ENCODE results near the gene C1QTNF6. TPM values are rescaled to one million over a fixed set of nuclear protein-coding genes. Genes with fewer than 3 reads are reported as not detected.
"Not testable (repeated sequence)": the region's sequence is repeated elsewhere in the genome, so short reads cannot be mapped to it uniquely, and the experiment has no call there.

The C1QTNF6 gene
- total RNA-seq = 1 to 10 TPM; 7.6 to 8.3 TPM

DNA sequence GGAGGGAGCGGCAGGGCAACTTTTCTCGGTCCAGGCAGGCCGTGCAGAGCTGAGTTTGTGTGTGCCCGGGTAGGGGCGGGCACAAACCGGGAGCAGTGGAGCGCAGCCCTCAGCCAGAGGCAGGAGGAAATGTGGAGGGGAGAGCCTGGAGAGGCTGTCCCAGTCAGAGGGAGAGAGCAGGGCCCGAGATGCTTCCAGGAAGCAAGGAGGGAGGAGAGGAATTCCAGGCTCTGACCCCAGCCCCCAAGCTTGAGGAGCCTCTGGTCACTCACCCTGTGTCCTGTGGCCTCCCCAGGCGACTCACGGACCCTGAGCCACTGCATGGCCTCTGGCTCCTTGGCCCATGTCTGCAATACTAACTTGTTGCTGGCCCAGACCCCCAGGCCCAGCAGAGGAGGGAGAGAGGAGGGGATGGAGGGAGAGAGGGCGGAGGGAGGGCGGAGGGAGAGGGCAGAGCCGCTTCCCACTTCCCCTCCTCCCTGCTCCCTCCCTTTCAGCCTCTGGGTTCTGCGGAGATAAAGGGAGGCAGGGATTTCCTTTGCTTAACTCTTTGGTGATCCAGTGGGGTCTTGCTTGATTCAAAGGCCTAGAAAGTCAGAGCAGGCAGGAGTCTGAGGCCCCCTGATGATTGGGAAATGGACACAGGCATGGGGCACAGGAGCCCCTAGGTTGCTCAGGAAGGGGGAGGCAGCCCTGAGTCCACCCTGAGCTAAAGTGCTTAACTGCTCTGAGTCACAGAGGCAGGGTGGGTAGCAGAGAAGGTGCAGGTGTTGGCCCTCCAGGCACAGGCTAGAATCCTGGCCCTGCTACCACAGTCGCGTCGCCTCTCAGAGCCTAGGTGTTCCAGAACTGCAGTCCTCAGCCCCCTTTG, at the start of gene C1QTNF6:
Gene C1QTNF6, minus strand, starts transcription at position 357 of the 871 bp plus-strand sequence. Its CDS starts 34 bp downstream, at position 323.
- DNase-seq = no peak
- H3K4me3 Mint-ChIP-seq = peak within 1 kb of the TSS; percentile 34
- peaks cover 2% of the 10 kb centered on the region for H3K9me3 Mint-ChIP-seq
- peaks cover 16% of the 10 kb centered on the region for H3K36me3 Mint-ChIP-seq (ENCODE audit: low read depth)
- H3K27me3 Mint-ChIP-seq = no peaks in the 10 kb centered on the region
- ChIA-PET POLR2A (interaction anchor here (0.6 kb wide), 1 partner anchor 82 kb away, joined by 6 read pairs; no protein-coding TSS in a partner anchor), CTCF (interaction anchor here (1.2 to 1.7 kb wide), 2 partner anchors 16 to 22 kb away, joined by 3 to 5 read pairs; no protein-coding TSS in a partner anchor)
- H3K4me1 Mint-ChIP-seq = peaks cover 62% of the 10 kb centered on the region
- peak within 1 kb of the TSS; percentile 31 for H3K27ac Mint-ChIP-seq

DNA sequence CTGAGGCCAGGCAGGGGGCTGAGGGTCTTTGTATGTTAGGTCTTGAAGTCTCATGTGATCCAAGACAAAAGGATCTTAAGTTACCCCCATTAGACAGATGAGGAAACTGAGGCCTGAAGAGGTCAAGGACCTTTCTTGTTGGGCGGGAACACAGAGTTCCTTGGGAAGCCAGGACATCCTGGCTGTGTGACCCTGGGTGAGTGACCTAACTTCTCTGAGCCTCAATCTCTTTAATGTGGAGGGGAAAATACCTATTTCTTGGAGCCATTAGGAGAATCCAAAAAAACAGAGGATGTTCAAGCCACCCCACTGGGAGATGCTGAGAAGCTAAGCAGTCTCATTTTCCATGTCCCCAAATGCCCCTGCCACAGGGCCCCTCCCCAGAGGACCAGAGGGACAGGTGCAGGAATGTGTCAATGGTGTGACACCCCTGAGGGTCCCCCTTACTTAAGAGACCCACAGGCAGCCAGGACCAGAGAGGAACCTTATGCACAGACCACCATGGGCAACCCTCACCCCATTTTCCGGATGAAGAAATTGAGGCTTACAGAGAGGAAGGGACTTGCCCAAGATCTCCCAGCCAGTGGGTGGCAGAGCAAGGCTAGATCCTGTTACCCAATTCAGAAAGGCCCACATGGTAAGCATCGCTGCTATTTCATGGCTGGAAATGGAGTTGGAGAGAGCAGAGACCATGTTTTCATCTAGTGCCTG, 48.0 kb upstream of the C1QTNF6 start:
- Mint-ChIP-seq H3K9me3 (no peaks in the 10 kb centered on the region), H3K4me3 (peak overlapping the region; percentile 63), H3K27me3 (no peaks in the 10 kb centered on the region), H3K27ac (peak overlapping the region; percentile 99), H3K4me1 (peaks cover 98% of the 10 kb centered on the region), H3K36me3 (ENCODE audit: low read depth) (peaks cover 93% of the 10 kb centered on the region)
- POLR2A ChIA-PET = no interaction called here
- CTCF ChIA-PET = no interaction called here
- no peak for DNase-seq

DNA sequence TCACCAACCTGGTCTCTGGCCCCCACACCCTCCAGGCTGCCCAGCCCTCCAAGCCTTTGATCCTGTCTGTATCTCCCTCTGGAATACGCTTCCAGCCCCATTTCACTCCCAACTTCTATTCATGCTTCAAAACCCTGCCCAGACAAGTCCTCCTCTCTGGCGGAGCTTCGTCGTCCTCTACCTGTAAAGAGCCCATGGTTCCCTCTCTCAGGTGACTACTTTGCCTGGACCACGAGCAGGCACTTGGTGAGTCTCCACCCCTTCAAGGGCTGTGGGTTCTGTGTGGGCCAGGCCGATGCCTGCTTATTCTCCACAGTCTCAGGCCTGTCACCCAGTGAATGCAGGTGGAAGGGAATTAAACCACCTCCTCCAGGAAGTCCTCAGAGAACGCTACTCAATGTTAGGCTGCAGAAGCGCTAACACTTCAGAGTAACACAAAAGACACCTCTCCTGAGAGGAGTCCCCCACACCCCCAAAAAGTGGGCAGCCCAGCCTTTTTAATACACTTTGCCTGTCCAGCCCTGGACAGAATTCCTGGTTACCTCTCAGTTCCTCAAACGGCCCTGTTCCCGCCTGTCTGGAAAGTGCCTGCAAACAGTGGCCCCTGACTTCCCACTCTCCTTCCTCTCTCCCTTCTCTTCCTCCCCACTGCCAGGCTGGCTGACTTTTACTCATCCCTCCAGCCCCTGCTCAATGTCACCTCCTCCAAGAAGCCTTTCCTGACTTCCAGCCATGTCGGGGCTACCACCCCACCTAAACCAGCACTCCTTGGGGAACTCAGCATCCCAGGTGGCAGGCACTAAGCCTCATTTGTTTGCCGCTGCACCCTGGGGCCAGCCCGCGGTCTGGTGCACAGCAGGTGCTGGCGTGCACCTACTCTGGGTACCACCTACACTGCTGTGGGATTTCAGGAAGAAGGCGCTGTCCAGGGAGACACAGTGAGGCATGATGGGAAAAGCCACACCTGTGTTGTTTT, 47.0 kb upstream of the C1QTNF6 start:
- ChIA-PET CTCF (interaction anchor here (7.1 kb wide), 1 partner anchor 8 kb away, joined by 80 read pairs; the partner anchor contains the start of gene RAC2), POLR2A (no interaction called here)
- Mint-ChIP-seq H3K4me1 (peaks cover 98% of the 10 kb centered on the region), H3K4me3 (peak overlapping the region; percentile 63), H3K27ac (peak overlapping the region; percentile 99), H3K27me3 (no peaks in the 10 kb centered on the region), H3K36me3 (ENCODE audit: low read depth) (peaks cover 92% of the 10 kb centered on the region), H3K9me3 (no peaks in the 10 kb centered on the region)
- DNase-seq = no peak

DNA sequence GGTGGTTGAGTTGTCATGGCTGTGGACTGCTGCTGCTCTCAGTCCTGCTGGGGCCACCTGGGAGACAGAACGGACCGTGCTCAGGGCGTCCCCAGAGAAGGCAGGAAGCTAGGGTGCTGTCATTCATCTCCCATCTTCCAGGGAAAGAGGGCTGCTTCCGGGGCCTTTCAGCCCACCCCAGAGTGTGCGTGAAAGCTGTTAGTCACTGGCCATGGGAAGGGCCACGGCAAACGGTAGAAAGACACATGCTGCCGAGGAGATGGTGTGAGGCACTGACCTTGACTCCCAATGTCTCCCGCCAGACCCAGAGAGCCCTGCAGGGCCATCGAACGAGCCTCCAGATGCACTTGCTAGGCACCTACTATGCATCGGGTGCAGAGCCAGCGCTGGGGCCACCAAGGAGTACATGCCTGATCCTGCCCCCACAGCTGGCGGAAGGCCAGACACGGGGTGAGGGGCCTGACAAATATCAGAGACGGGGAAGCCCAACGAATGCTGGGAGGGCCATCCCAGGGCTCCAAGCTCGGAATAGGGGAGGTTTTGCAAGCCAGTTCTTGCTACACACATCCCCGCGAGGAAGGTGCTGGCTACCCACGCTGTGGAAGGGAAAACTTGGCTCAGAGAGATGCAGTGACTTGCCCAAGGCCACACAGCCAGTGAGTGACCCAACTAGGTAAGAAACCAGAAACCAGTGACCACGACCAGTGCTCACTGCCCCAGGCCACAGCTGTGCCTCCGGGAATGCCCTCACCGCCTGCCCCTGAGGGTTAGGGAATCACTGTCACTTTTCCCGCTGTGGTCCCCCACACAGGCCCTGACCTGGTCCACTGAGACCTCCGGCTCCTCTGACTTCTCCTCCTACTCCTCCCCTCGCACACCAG, 45.9 kb upstream of the C1QTNF6 start:
- H3K27me3 Mint-ChIP-seq = no peaks in the 10 kb centered on the region
- ChIA-PET POLR2A (interaction anchor here (2.0 kb wide), 1 partner anchor 9 kb away, joined by 6 read pairs; no protein-coding TSS in a partner anchor), CTCF (interaction anchor here (7.1 kb wide), 1 partner anchor 9 kb away, joined by 80 read pairs; the partner anchor contains the start of gene RAC2)
- H3K4me3 Mint-ChIP-seq = peak overlapping the region; percentile 63
- H3K9me3 Mint-ChIP-seq = no peaks in the 10 kb centered on the region
- DNase-seq = no peak
- peaks cover 98% of the 10 kb centered on the region for H3K4me1 Mint-ChIP-seq
- peak overlapping the region; percentile 99 for H3K27ac Mint-ChIP-seq
- H3K36me3 Mint-ChIP-seq (ENCODE audit: low read depth) = peaks cover 92% of the 10 kb centered on the region

DNA sequence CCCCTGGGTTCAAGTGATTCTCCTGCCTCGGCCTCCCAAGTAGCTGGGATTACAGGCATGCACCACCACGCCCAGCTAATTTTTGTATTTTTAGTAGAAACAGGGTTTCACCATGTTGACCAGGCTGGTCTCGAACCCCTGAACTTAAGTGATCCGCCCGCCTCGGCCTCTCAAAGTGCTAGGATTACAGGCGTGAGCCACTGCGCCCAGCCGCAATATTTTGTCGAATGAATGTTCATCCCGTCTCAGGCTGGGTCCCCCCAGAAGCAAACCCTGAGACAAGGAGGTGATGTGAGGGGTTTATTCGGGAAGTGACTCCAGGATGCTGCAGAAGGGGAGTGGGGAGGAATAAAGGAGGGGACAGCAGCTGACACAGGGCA, 45.3 kb upstream of the C1QTNF6 start:
- H3K27me3 Mint-ChIP-seq, H3K9me3 Mint-ChIP-seq, DNase-seq: not testable (repeated sequence)
- H3K4me3 Mint-ChIP-seq = peak overlapping the region; percentile 63
- ChIA-PET CTCF (interaction anchor here (7.1 kb wide), 1 partner anchor 9 kb away, joined by 80 read pairs; the partner anchor contains the start of gene RAC2), POLR2A (interaction anchor here (2.0 kb wide), 1 partner anchor 9 kb away, joined by 6 read pairs; no protein-coding TSS in a partner anchor)
- peak overlapping the region; percentile 99 for H3K27ac Mint-ChIP-seq
- peaks cover 98% of the 10 kb centered on the region for H3K4me1 Mint-ChIP-seq
- H3K36me3 Mint-ChIP-seq (ENCODE audit: low read depth) = peaks cover 92% of the 10 kb centered on the region

DNA sequence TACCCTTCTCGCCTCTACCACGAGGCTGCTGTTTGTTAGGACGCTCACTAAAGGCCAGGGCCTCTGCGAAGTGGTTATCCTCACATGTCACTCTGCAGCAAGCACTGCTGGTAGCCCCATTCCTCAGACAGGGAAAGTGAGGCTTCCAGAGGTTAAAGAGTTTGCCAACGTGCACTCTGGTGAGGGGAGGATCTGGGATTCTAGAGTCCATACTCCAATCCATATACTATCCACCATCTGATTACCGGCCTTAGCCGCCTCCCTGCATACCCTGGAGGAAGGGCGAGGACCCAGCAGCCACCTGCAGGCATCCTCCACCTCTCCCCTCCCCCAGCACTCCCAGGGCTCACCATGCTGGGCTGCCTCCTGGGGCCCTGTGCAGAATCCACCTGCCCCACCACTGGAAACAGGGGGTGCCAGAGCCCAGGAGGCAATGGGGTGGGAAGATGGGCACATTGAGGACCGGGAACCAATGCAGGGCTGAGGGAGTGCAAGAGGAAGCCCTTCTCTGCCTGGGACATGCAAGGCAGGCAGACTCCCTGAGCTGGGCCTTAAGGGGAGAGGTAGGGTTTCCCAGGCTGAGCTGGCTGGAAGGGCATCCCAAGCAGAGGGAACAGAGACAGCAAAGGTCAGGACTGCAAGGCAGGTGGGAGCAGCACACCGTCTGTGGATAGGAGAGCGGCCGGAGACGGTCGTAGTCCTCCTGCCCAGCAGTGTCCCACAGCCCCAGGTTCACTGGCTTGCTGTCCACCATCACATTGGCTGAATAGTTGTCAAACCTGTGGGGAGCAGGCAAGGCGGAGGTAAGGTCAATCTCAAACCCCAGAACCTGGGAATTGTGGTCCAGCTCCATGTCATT, 44.3 kb upstream of the C1QTNF6 start:
- Mint-ChIP-seq H3K27me3 (no peaks in the 10 kb centered on the region), H3K4me1 (peaks cover 98% of the 10 kb centered on the region), H3K9me3 (no peaks in the 10 kb centered on the region), H3K4me3 (peak overlapping the region; percentile 76), H3K27ac (peak overlapping the region; percentile 100), H3K36me3 (ENCODE audit: low read depth) (peaks cover 88% of the 10 kb centered on the region)
- peak; percentile 36 for DNase-seq
- POLR2A ChIA-PET = interaction anchor here (2.0 kb wide), 2 partner anchors 10 kb away, joined by 5 to 6 read pairs; no protein-coding TSS in a partner anchor
- CTCF ChIA-PET = interaction anchor here (7.1 kb wide), 1 partner anchor 10 kb away, joined by 80 read pairs; the partner anchor contains the start of gene RAC2

DNA sequence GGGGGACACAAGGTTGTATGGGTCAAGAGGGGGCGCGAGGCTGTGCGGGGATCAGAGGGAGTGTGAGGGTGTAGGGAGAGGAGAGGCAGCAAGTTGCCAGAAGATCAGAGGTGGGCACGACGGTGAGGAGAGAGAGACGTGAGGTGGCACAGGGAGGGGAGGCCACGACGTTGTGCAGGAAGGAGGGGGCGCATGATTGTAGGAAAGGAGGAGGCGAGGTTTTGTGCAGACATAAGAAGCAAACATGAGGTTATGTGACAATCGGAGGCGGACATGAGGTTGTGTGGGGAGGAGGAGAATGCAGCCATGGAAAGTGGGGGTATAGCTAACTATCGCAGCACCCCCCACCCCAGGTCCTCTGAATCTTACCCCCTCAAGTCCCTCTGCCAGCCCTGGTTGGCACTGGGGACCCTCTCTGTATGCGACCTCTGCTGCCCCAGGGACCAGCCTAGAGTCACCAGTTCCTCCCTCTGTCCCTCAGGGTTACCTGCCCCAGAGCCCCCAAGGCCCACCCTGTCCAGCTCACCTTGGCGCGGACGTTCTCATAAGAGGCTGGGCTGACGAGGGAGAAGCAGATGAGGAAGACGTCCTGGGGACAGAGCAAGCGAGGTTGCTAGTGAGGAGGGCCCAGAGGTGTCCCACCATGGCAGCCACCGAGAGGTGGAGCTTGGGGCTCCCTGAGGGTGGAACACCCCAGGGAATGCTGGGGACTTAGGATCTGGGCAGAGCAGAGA, 43.5 kb upstream of the C1QTNF6 start:
- POLR2A ChIA-PET = interaction anchor here (0.9 to 2.0 kb wide), 2 partner anchors 10 to 11 kb away, joined by 4 to 5 read pairs; no protein-coding TSS in a partner anchor

DNA sequence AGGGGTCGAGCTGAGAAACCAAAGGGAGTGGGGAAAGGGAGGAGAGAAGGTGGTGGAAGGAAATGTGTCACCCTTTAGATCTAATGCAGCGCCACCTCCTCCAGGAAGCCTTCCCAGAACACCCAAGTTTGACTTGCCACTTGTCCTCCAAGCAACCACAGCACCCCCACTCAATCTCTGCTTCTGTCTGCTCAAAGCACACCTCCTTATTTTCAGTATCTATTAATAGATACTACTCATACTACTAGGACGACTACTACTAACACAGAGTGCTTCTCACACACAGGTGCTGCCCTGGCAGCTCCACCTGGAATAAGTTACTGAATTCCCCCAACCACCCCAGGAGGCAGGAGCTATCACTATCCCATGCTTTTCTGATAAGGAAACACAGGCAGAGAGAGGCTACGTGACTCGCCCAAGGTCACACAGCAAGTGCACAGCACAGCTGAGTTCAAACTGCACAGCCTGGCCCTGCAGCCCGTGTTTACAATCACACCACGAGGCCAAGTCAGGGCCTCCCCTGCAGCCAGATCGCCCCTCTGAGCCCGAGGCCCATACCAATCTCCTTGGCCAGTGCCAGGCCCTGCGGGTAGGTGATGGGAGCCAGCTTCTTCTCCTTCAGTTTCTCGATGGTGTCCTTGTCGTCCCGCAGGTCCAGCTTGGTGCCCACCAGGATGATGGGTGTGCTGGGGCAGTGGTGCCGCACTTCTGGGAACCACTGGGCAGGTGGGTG, 42.8 kb upstream of the C1QTNF6 start:
- Mint-ChIP-seq H3K27ac (peak overlapping the region; percentile 100), H3K4me3 (peak overlapping the region; percentile 76), H3K9me3 (no peaks in the 10 kb centered on the region), H3K4me1 (peaks cover 92% of the 10 kb centered on the region), H3K27me3 (no peaks in the 10 kb centered on the region), H3K36me3 (ENCODE audit: low read depth) (peaks cover 81% of the 10 kb centered on the region)
- ChIA-PET CTCF (interaction anchor here (0.6 to 7.1 kb wide), 6 partner anchors 11 to 185 kb away, joined by 3 to 80 read pairs (median 6); partner anchors contain the start of gene RAC2), POLR2A (interaction anchor here (0.9 to 2.0 kb wide), 3 partner anchors 10 to 13 kb away, joined by 3 to 5 read pairs (median 4); no protein-coding TSS in a partner anchor)
- peak; percentile 84 for DNase-seq

More for the DNA sequence above, 43.5 kb upstream of the C1QTNF6 start:
- Mint-ChIP-seq H3K4me1 (peaks cover 92% of the 10 kb centered on the region), H3K36me3 (ENCODE audit: low read depth) (peaks cover 81% of the 10 kb centered on the region), H3K4me3 (peak overlapping the region; percentile 76), H3K27me3 (no peaks in the 10 kb centered on the region), H3K9me3 (no peaks in the 10 kb centered on the region), H3K27ac (peak overlapping the region; percentile 100)
- CTCF ChIA-PET = interaction anchor here (0.6 to 7.1 kb wide), 3 partner anchors 11 to 185 kb away, joined by 4 to 80 read pairs (median 26); partner anchors contain the start of gene RAC2
- peak; percentile 52 for DNase-seq

Measured in activated CD4-positive, alpha-beta T cell treated with anti-CD3 and anti-CD28 coated beads, Interleukin-2, amount 10 ng/mL, durations not matched to agents 7 days and 5 days (primary cell).